ENCODE data around the gene PTGR3.

The PTGR3 gene

GRCh38 chr18:75162978-75163377, 46.0 kb downstream of the PTGR3 start:
- POLR2A ChIA-PET: no interaction called here
- Histone ChIP-seq H3K4me3 (ENCODE audit: low read depth, low read length) (no peak overlapping the region), H3K27ac (ENCODE audit: extremely low read depth, low read depth, low read length) (no peak overlapping the region), H3K9me3 (ENCODE audit: control insufficient read depth, insufficient read depth, low read depth, low read length) (no peaks in the 10 kb centered on the region), H3K36me3 (ENCODE audit: control insufficient read depth in 2 of 2, insufficient read depth in 1 of 2, low read length in 2 of 2) (no peaks in the 10 kb centered on the region), H3K4me1 (ENCODE audit: control insufficient read depth, insufficient read depth, low read length) (no peaks in the 10 kb centered on the region)
- CTCF ChIA-PET: no interaction called here
- no peak for TF ChIP-seq HIC1 (tag by site-specific recombination; IDR thresholded peaks at IDR 0.05)
- no peak for TF ChIP-seq ZNF514 (tag by site-specific recombination; IDR thresholded peaks at IDR 0.05)

- no peaks in the 10 kb centered on the region for H3K9me3 ChIP-seq (ENCODE audit: control insufficient read depth, insufficient read depth, low read depth, low read length)
- TF ChIP-seq ZSCAN16 (tag by site-specific recombination; IDR thresholded peaks at IDR 0.05): no peak
- no peak overlapping the region for H3K27ac ChIP-seq (ENCODE audit: extremely low read depth, low read depth, low read length)
- ChIA-PET POLR2A (no interaction called here), CTCF (no interaction called here)
- H3K4me1 ChIP-seq (ENCODE audit: control insufficient read depth, insufficient read depth, low read length): no peaks in the 10 kb centered on the region
- H3K4me3 ChIP-seq (ENCODE audit: low read depth, low read length): no peak overlapping the region
- H3K36me3 ChIP-seq (ENCODE audit: control insufficient read depth in 2 of 2, insufficient read depth in 1 of 2, low read length in 2 of 2): no peaks in the 10 kb centered on the region
Measured at GRCh38 chr18:75162467-75162866, 46.5 kb downstream of the PTGR3 start.

GRCh38 chr18:75161256-75162028, 47.5 kb downstream of the PTGR3 start:
- TF ChIP-seq GLIS1 (tag by site-specific recombination; IDR thresholded peaks at IDR 0.05): no peak
- no peak overlapping the region for H3K4me3 ChIP-seq (ENCODE audit: low read depth, low read length)
- no peaks in the 10 kb centered on the region for H3K9me3 ChIP-seq (ENCODE audit: control insufficient read depth, insufficient read depth, low read depth, low read length)
- ChIA-PET CTCF (no interaction called here), POLR2A (no interaction called here)
- no peaks in the 10 kb centered on the region for H3K4me1 ChIP-seq (ENCODE audit: control insufficient read depth, insufficient read depth, low read length)
- no peaks in the 10 kb centered on the region for H3K36me3 ChIP-seq (ENCODE audit: control insufficient read depth in 2 of 2, insufficient read depth in 1 of 2, low read length in 2 of 2)
- H3K27ac ChIP-seq (ENCODE audit: extremely low read depth, low read depth, low read length): no peak overlapping the region

- ChIA-PET CTCF (interaction anchor here (0.7 kb wide), 1 partner anchor 1533 kb away, joined by 4 read pairs; no protein-coding TSS in a partner anchor), POLR2A (no interaction called here)
- H3K36me3 ChIP-seq (ENCODE audit: control insufficient read depth in 2 of 2, insufficient read depth in 1 of 2, low read length in 2 of 2): no peaks in the 10 kb centered on the region
- no peak overlapping the region for H3K4me3 ChIP-seq (ENCODE audit: low read depth, low read length)
- no peaks in the 10 kb centered on the region for H3K9me3 ChIP-seq (ENCODE audit: control insufficient read depth, insufficient read depth, low read depth, low read length)
- H3K27ac ChIP-seq (ENCODE audit: extremely low read depth, low read depth, low read length): no peak overlapping the region
- H3K4me1 ChIP-seq (ENCODE audit: control insufficient read depth, insufficient read depth, low read length): no peaks in the 10 kb centered on the region
- TF ChIP-seq ZNF248 (tag by site-specific recombination; IDR thresholded peaks at IDR 0.05) (no peak), ZNF175 (tag by site-specific recombination; IDR thresholded peaks at IDR 0.05) (no peak), ZNF366 (tag by site-specific recombination; conservative IDR thresholded peaks at IDR 0.05) (no peak), ZNF664 (tag by site-specific recombination; IDR thresholded peaks at IDR 0.05) (no peak), TSHZ1 (tag by site-specific recombination; IDR thresholded peaks at IDR 0.05; ENCODE audit: borderline replicate concordance) (no peak), ZNF704 (tag by site-specific recombination; IDR thresholded peaks at IDR 0.05) (no peak), ZBTB21 (tag by site-specific recombination; IDR thresholded peaks at IDR 0.05) (no peak), ZNF416 (tag by site-specific recombination; IDR thresholded peaks at IDR 0.05) (no peak), ZNF398 (tag by site-specific recombination; IDR thresholded peaks at IDR 0.05) (no peak), ZNF660 (tag by site-specific recombination; IDR thresholded peaks at IDR 0.05) (no peak), ZNF580 (tag by site-specific recombination; IDR thresholded peaks at IDR 0.05) (no peak), ZNF311 (tag by site-specific recombination; IDR thresholded peaks at IDR 0.05; ENCODE audit: borderline replicate concordance) (no peak), ZNF558 (tag by site-specific recombination; IDR thresholded peaks at IDR 0.05) (no peak), SP7 (tag by site-specific recombination; IDR thresholded peaks at IDR 0.05) (no peak), ZNF404 (tag by site-specific recombination; IDR thresholded peaks at IDR 0.05) (no peak)
Measured at GRCh38 chr18:75160364-75160763, 48.6 kb downstream of the PTGR3 start.
